Fibroblast of lung (primary cell): ENCODE results near the gene FAM185A. TPM values are rescaled to one million over a fixed set of nuclear protein-coding genes. Genes with fewer than 3 reads are reported as not detected.
A peak's percentile ranks its signal among the peaks of the same experiment; 100 is the strongest.
"Not testable (repeated sequence)": the region's sequence is repeated elsewhere in the genome, so short reads cannot be mapped to it uniquely, and the experiment has no call there.

Experiments
- DNase-seq, 2 donors: peaks; one replicate each; pipeline versions ENCODE4 v3.0.0 to v3.0.0-alpha.2; 2010; ENCODE audit warnings: low read depth in 2 of 2
- H2AFZ ChIP-seq: 2 replicates; pipeline ENCODE4 v1.5.1; 2012; ENCODE audit warnings: low read length, control low read depth, inconsistent platforms
- H3K27ac ChIP-seq: 2 replicates; pipeline ENCODE4 v1.5.1; 2011; ENCODE audit warnings: low read length, control low read depth; ENCODE audit not compliant: insufficient read depth
- H3K27me3 ChIP-seq: 2 replicates; pipeline ENCODE4 v1.5.1; 2011; ENCODE audit warnings: mild to moderate bottlenecking, low read length; ENCODE audit not compliant: control insufficient read depth, insufficient read depth
- H3K36me3 ChIP-seq: 2 replicates; pipeline ENCODE4 v1.5.1; 2011; ENCODE audit warnings: low read length; ENCODE audit not compliant: control insufficient read depth, insufficient read depth
- H3K4me1 ChIP-seq: 2 replicates; pipeline ENCODE4 v1.5.1; 2011; ENCODE audit warnings: low read length; ENCODE audit not compliant: control insufficient read depth, insufficient read depth; ENCODE audit errors: extremely low read depth
- H3K4me2 ChIP-seq: 2 replicates; pipeline ENCODE4 v1.5.1; 2011; ENCODE audit warnings: low read length, control low read depth; ENCODE audit not compliant: insufficient read depth; ENCODE audit errors: extremely low read depth
- H3K4me3 ChIP-seq, 4 experiments: fragments of 200-600 bp in 1 of 4; sonication (generic) in 1 of 4; replicated peaks in 1 of 4; 2 replicates each; pipeline ENCODE4 v1.5.1; 2011 to 2016; ENCODE audit warnings: low read length in 4 of 4, low read depth in 3 of 4, mild to moderate bottlenecking in 3 of 4, control low read depth in 2 of 4, inconsistent platforms in 1 of 4, mixed read lengths in 1 of 4; ENCODE audit not compliant: insufficient read depth in 1 of 4; ENCODE audit errors: control extremely low read depth in 1 of 4
- H3K79me2 ChIP-seq: 2 replicates; pipeline ENCODE4 v1.5.1; 2012; ENCODE audit warnings: mild to moderate bottlenecking, low read length, inconsistent platforms; ENCODE audit not compliant: control insufficient read depth, insufficient read depth
- H3K9ac ChIP-seq: 2 replicates; pipeline ENCODE4 v1.5.1; 2011; ENCODE audit warnings: mild to moderate bottlenecking, low read length, control low read depth; ENCODE audit not compliant: insufficient read depth
- H3K9me3 ChIP-seq: 2 replicates; pipeline ENCODE4 v1.5.1; 2012; ENCODE audit warnings: low read depth, low read length; ENCODE audit not compliant: control insufficient read depth, insufficient read depth
- H4K20me1 ChIP-seq: 2 replicates; pipeline ENCODE4 v1.5.1; 2011; ENCODE audit warnings: low read length; ENCODE audit not compliant: control insufficient read depth, insufficient read depth; ENCODE audit errors: extremely low read depth
- polyA plus RNA-seq, 2 donors: library from polyadenylated mRNA; depleted of rRNA in 1 of 2; stranded (reverse) in 1 of 2; unstranded in 1 of 2; fragments of >200 nt; gene quantifications; 2 replicates each; pipeline ENCODE4 v1.2.1, GENCODE V29; 2011 to 2012; ENCODE audit warnings: missing spikeins in 1 of 2
- total RNA-seq: library from RNA; depleted of rRNA; stranded (reverse); fragments of >200 nt; gene quantifications from 2 replicates; pipeline ENCODE4 v1.2.1, GENCODE V29; 2014

FAM185A gene
- total and polyA plus RNA-seq, 2 donors (not counting 1 experiment from before 2014, with no cell fraction given), result 4.0 to 9.9 TPM

GRCh38 chr7:102726170-102726569 is 22.6 kb upstream of the FAM185A start:
- H3K27ac ChIP-seq, H3K9me3 ChIP-seq, H3K4me2 ChIP-seq, DNase-seq, H3K27me3 ChIP-seq, H4K20me1 ChIP-seq, H3K36me3 ChIP-seq, H3K79me2 ChIP-seq, H2AFZ ChIP-seq, H3K9ac ChIP-seq, H3K4me1 ChIP-seq, H3K4me3 ChIP-seq: not testable (repeated sequence)

GRCh38 chr7:102729670-102730069 is 19.1 kb upstream of the FAM185A start:
- DNase-seq, H4K20me1 ChIP-seq, H3K27me3 ChIP-seq, H2AFZ ChIP-seq, H3K79me2 ChIP-seq, H3K27ac ChIP-seq, H3K4me1 ChIP-seq, H3K4me2 ChIP-seq, H3K36me3 ChIP-seq, H3K4me3 ChIP-seq, H3K9ac ChIP-seq, H3K9me3 ChIP-seq: not testable (repeated sequence)

GRCh38 chr7:102730431-102730830 is 18.4 kb upstream of the FAM185A start:
- H3K36me3 ChIP-seq, H3K9me3 ChIP-seq, H3K4me1 ChIP-seq, H2AFZ ChIP-seq, H3K27ac ChIP-seq, H3K9ac ChIP-seq, H3K79me2 ChIP-seq, H3K4me2 ChIP-seq, H3K4me3 ChIP-seq, H4K20me1 ChIP-seq, DNase-seq, H3K27me3 ChIP-seq: not testable (repeated sequence)

GRCh38 chr7:102742002-102742771 is 6.6 kb upstream of the FAM185A start:
- not testable (repeated sequence) for H3K4me3 ChIP-seq, H3K4me1 ChIP-seq, H3K4me2 ChIP-seq, H3K27ac ChIP-seq, H3K36me3 ChIP-seq, H3K9ac ChIP-seq, H3K9me3 ChIP-seq, H4K20me1 ChIP-seq, H3K27me3 ChIP-seq, DNase-seq, H3K79me2 ChIP-seq
- peak overlapping the region; percentile 20 for H2AFZ ChIP-seq

GRCh38 chr7:102743861-102744260 is 4.9 kb upstream of the FAM185A start:
- H3K36me3 ChIP-seq, H3K9ac ChIP-seq, H3K27me3 ChIP-seq, H2AFZ ChIP-seq, H3K9me3 ChIP-seq, H3K27ac ChIP-seq, H3K4me3 ChIP-seq, H3K4me2 ChIP-seq, H3K79me2 ChIP-seq, DNase-seq, H4K20me1 ChIP-seq, H3K4me1 ChIP-seq: not testable (repeated sequence)

GRCh38 chr7:102745494-102746288 is 3.1 kb upstream of the FAM185A start:
- H3K9me3 ChIP-seq, H3K36me3 ChIP-seq, H4K20me1 ChIP-seq, H3K4me2 ChIP-seq, H3K27me3 ChIP-seq, H2AFZ ChIP-seq, H3K4me1 ChIP-seq, H3K4me3 ChIP-seq, H3K79me2 ChIP-seq, H3K9ac ChIP-seq, H3K27ac ChIP-seq: not testable (repeated sequence)
- DNase-seq, result peak in 1 of 2 donors; percentile 19
